ENCODE measurements around the gene NCOA1.

The NCOA1 gene

GRCh38 chr2:24690524-24690923, 199.5 kb downstream of the NCOA1 start:
- Mint-ChIP-seq H3K4me1 (no peaks in the 10 kb centered on the region), H3K4me3 (no peak overlapping the region), H3K36me3 (peaks cover 4% of the 10 kb centered on the region), H3K27ac (no peak overlapping the region), H3K9me3 (no peaks in the 10 kb centered on the region), H3K27me3 (no peaks in the 10 kb centered on the region)
- no peak for DNase-seq
- CTCF ChIA-PET: no interaction called here

- H3K27me3 Mint-ChIP-seq: no peaks in the 10 kb centered on the region
- H3K36me3 Mint-ChIP-seq: peaks cover 4% of the 10 kb centered on the region
- no peak for DNase-seq
- no peaks in the 10 kb centered on the region for H3K9me3 Mint-ChIP-seq
- H3K4me1 Mint-ChIP-seq: no peaks in the 10 kb centered on the region
- CTCF ChIA-PET: no interaction called here
- H3K27ac Mint-ChIP-seq: no peak overlapping the region
- no peak overlapping the region for H3K4me3 Mint-ChIP-seq
These were observed 200.8 kb downstream of the NCOA1 start for GRCh38 chr2:24691806-24692205.

GRCh38 chr2:24697792-24698191, 206.7 kb downstream of the NCOA1 start:
- no peaks in the 10 kb centered on the region for H3K27me3 Mint-ChIP-seq
- CTCF ChIA-PET: no interaction called here
- no peak for DNase-seq
- H3K27ac Mint-ChIP-seq: no peak overlapping the region
- H3K9me3 Mint-ChIP-seq: no peaks in the 10 kb centered on the region
- no peaks in the 10 kb centered on the region for H3K4me1 Mint-ChIP-seq
- no peak overlapping the region for H3K4me3 Mint-ChIP-seq
- peaks cover 3% of the 10 kb centered on the region for H3K36me3 Mint-ChIP-seq

- CTCF ChIA-PET: interaction anchor here (0.6 to 0.7 kb wide), 2 partner anchors 89 to 516 kb away, joined by 3 read pairs; no protein-coding TSS in a partner anchor
- no peak for DNase-seq
- Mint-ChIP-seq H3K9me3 (no peaks in the 10 kb centered on the region), H3K36me3 (peaks cover 3% of the 10 kb centered on the region), H3K4me3 (no peak overlapping the region), H3K27ac (no peak overlapping the region), H3K4me1 (no peaks in the 10 kb centered on the region), H3K27me3 (no peaks in the 10 kb centered on the region)
These were observed 211.7 kb downstream of the NCOA1 start for GRCh38 chr2:24702800-24703199.

- no peaks in the 10 kb centered on the region for H3K9me3 Mint-ChIP-seq
- H3K27ac Mint-ChIP-seq: no peak overlapping the region
- no peaks in the 10 kb centered on the region for H3K4me1 Mint-ChIP-seq
- H3K27me3 Mint-ChIP-seq: no peaks in the 10 kb centered on the region
- peaks cover 3% of the 10 kb centered on the region for H3K36me3 Mint-ChIP-seq
- DNase-seq: no peak
- no peak overlapping the region for H3K4me3 Mint-ChIP-seq
- CTCF ChIA-PET: no interaction called here
These were observed 213.6 kb downstream of the NCOA1 start for GRCh38 chr2:24704692-24705091.

GRCh38 chr2:24707143-24707542, 216.1 kb downstream of the NCOA1 start:
- CTCF ChIA-PET: no interaction called here
- peaks cover 9% of the 10 kb centered on the region for H3K36me3 Mint-ChIP-seq
- no peak overlapping the region for H3K4me3 Mint-ChIP-seq
- H3K4me1 Mint-ChIP-seq: no peaks in the 10 kb centered on the region
- DNase-seq: no peak
- no peak overlapping the region for H3K27ac Mint-ChIP-seq
- no peaks in the 10 kb centered on the region for H3K9me3 Mint-ChIP-seq
- H3K27me3 Mint-ChIP-seq: no peaks in the 10 kb centered on the region

GRCh38 chr2:24708537-24709152, 217.6 kb downstream of the NCOA1 start:
- DNase-seq: no peak
- H3K4me1 Mint-ChIP-seq: no peaks in the 10 kb centered on the region
- H3K9me3 Mint-ChIP-seq: no peaks in the 10 kb centered on the region
- H3K36me3 Mint-ChIP-seq: peaks cover 14% of the 10 kb centered on the region
- no peak overlapping the region for H3K27ac Mint-ChIP-seq
- no peak overlapping the region for H3K4me3 Mint-ChIP-seq
- no peaks in the 10 kb centered on the region for H3K27me3 Mint-ChIP-seq
- CTCF ChIA-PET: no interaction called here

- Mint-ChIP-seq H3K4me3 (no peak overlapping the region), H3K27ac (no peak overlapping the region), H3K36me3 (peaks cover 14% of the 10 kb centered on the region), H3K9me3 (no peaks in the 10 kb centered on the region), H3K4me1 (no peaks in the 10 kb centered on the region), H3K27me3 (no peaks in the 10 kb centered on the region)
- CTCF ChIA-PET: no interaction called here
- no peak for DNase-seq
These were observed 219.8 kb downstream of the NCOA1 start for GRCh38 chr2:24710806-24711205.

GRCh38 chr2:24711865-24712264, 220.8 kb downstream of the NCOA1 start:
- Mint-ChIP-seq H3K4me3 (no peak overlapping the region), H3K27me3 (no peaks in the 10 kb centered on the region), H3K9me3 (no peaks in the 10 kb centered on the region), H3K27ac (no peak overlapping the region), H3K4me1 (no peaks in the 10 kb centered on the region), H3K36me3 (peaks cover 16% of the 10 kb centered on the region)
- CTCF ChIA-PET: no interaction called here
- no peak for DNase-seq

- H3K36me3 Mint-ChIP-seq: peaks cover 17% of the 10 kb centered on the region
- H3K9me3 Mint-ChIP-seq: no peaks in the 10 kb centered on the region
- H3K27ac Mint-ChIP-seq: no peak overlapping the region
- DNase-seq: no peak
- CTCF ChIA-PET: no interaction called here
- H3K27me3 Mint-ChIP-seq: no peaks in the 10 kb centered on the region
- no peak overlapping the region for H3K4me3 Mint-ChIP-seq
- H3K4me1 Mint-ChIP-seq: no peaks in the 10 kb centered on the region
These were observed 221.2 kb downstream of the NCOA1 start for GRCh38 chr2:24712296-24712695.

GRCh38 chr2:24717263-24717951, 226.4 kb downstream of the NCOA1 start:
- CTCF ChIA-PET: no interaction called here
- H3K27ac Mint-ChIP-seq: no peak overlapping the region
- no peaks in the 10 kb centered on the region for H3K4me1 Mint-ChIP-seq
- no peaks in the 10 kb centered on the region for H3K9me3 Mint-ChIP-seq
- no peak overlapping the region for H3K4me3 Mint-ChIP-seq
- peaks cover 12% of the 10 kb centered on the region for H3K36me3 Mint-ChIP-seq
- no peak for DNase-seq
- H3K27me3 Mint-ChIP-seq: no peaks in the 10 kb centered on the region

- no peak overlapping the region for H3K27ac Mint-ChIP-seq
- H3K36me3 Mint-ChIP-seq: peaks cover 9% of the 10 kb centered on the region
- no peak for DNase-seq
- CTCF ChIA-PET: no interaction called here
- no peaks in the 10 kb centered on the region for H3K4me1 Mint-ChIP-seq
- H3K27me3 Mint-ChIP-seq: no peaks in the 10 kb centered on the region
- H3K4me3 Mint-ChIP-seq: no peak overlapping the region
- H3K9me3 Mint-ChIP-seq: no peaks in the 10 kb centered on the region
These were observed 229.3 kb downstream of the NCOA1 start for GRCh38 chr2:24720310-24720709.

- H3K27ac Mint-ChIP-seq: no peak overlapping the region
- CTCF ChIA-PET: no interaction called here
These were observed 230.4 kb downstream of the NCOA1 start for GRCh38 chr2:24721470-24721869.

GRCh38 chr2:24722141-24722790, 231.2 kb downstream of the NCOA1 start:
- Mint-ChIP-seq H3K9me3 (no peaks in the 10 kb centered on the region), H3K27ac (no peak overlapping the region), H3K27me3 (no peaks in the 10 kb centered on the region), H3K4me1 (no peaks in the 10 kb centered on the region), H3K4me3 (no peak overlapping the region), H3K36me3 (peaks cover 3% of the 10 kb centered on the region)
- no peak for DNase-seq
- CTCF ChIA-PET: no interaction called here

More at GRCh38 chr2:24721470-24721869, 230.4 kb downstream of the NCOA1 start:
- no peak for DNase-seq
- H3K9me3 Mint-ChIP-seq: no peaks in the 10 kb centered on the region
- H3K27me3 Mint-ChIP-seq: no peaks in the 10 kb centered on the region
- H3K36me3 Mint-ChIP-seq: peaks cover 8% of the 10 kb centered on the region
- no peak overlapping the region for H3K4me3 Mint-ChIP-seq
- no peaks in the 10 kb centered on the region for H3K4me1 Mint-ChIP-seq

GRCh38 chr2:24723191-24723590, 232.1 kb downstream of the NCOA1 start:
- Mint-ChIP-seq H3K9me3 (no peaks in the 10 kb centered on the region), H3K36me3 (peaks cover 1% of the 10 kb centered on the region), H3K4me3 (no peak overlapping the region), H3K27me3 (no peaks in the 10 kb centered on the region), H3K4me1 (no peaks in the 10 kb centered on the region), H3K27ac (no peak overlapping the region)
- CTCF ChIA-PET: no interaction called here
- DNase-seq: no peak

All from activated naive CD4-positive, alpha-beta T cell treated with anti-CD3 and anti-CD28 coated beads, Interleukin-2, amount 10 ng/mL, durations not matched to agents 7 days and 5 days (primary cell).